K562 (cell line): ENCODE results near the gene CREB3L1. TPM values are rescaled to one million over a fixed set of nuclear protein-coding genes. Genes with fewer than 3 reads are reported as not detected.

Experiments
- ATAC-seq: fragments of 200-7000 bp; cut with Tn5 transposase; 3 replicates; pipeline ENCODE4 v1.9.1; 2020; ENCODE audit warnings: moderate library complexity
- BruUV-seq: library from RNA; stranded (reverse); fragments of 400-500 nt; replicated peaks from 2 replicates; lab custom pipeline; 2021; lab: Mats Ljungman, UMichigan
- CTCF ChIA-PET: fragments of 300-600 bp; formaldehyde crosslinking; extraction: SDS; loops from one replicate; lab custom pipeline; 2021; ENCODE audit warnings: low intra/inter-chr PET ratio; lab: Yijun Ruan, JAX
- POLR2A ChIA-PET: fragments of 300-600, 350-650 bp; sonication (Branson Sonifier 250); formaldehyde crosslinking; extraction: SDS; loops from one replicate; lab custom pipeline; 2021; ENCODE audit warnings: antibody characterized with exemption, inconsistent platforms; lab: Yijun Ruan, JAX
- DNase-seq, 4 experiments: peaks; one replicate each; pipeline versions ENCODE4 v3.0.0 to v3.0.0-alpha.2; 2011 to 2018; ENCODE audit warnings: low spot score in 3 of 4, mixed read lengths in 3 of 4; ENCODE audit errors: extremely low read depth in 1 of 4
- FAIRE-seq: peaks from 2 replicates; lab custom pipeline; 2011; peaks lifted over from hg19 to GRCh38; lab: Jason Lieb, UNC
- H2AFZ ChIP-seq: 2 replicates; pipeline ENCODE4 v1.6.0; 2011; ENCODE audit warnings: low read depth, low read length, control low read depth, inconsistent platforms
- H3K27ac ChIP-seq: fragments of 200-600 bp; 3 replicates; pipeline ENCODE4 v1.8.0; 2011; ENCODE audit warnings: low read depth, mild to moderate bottlenecking, control low read depth, inconsistent platforms, low read length, moderate library complexity, mixed read lengths; ENCODE audit errors: extremely low read depth
- H3K27me3 ChIP-seq, 2 experiments: fragments of 300-600 bp in 1 of 2; 2 replicates in 1 of 2; 3 replicates in 1 of 2; pipeline versions ENCODE4 v1.6.0 to v1.8.0; 2011; ENCODE audit warnings: inconsistent platforms in 2 of 2, low read length in 2 of 2, mild to moderate bottlenecking in 1 of 2, mixed read lengths in 1 of 2, moderate library complexity in 1 of 2; ENCODE audit not compliant: control insufficient read depth in 2 of 2, insufficient read depth in 2 of 2
- H3K36me3 ChIP-seq: fragments of 300-600 bp; 3 replicates; pipeline ENCODE4 v1.8.0; 2011; ENCODE audit warnings: mild to moderate bottlenecking, low read length, inconsistent platforms; ENCODE audit not compliant: control insufficient read depth, insufficient read depth
- H3K4me1 ChIP-seq, 2 experiments: fragments of 200-600 bp in 1 of 2; replicated peaks in 1 of 2; 2 replicates in 1 of 2; 3 replicates in 1 of 2; pipeline versions ENCODE4 v1.5.1 to v1.8.0; 2011; ENCODE audit warnings: inconsistent platforms in 2 of 2, low read length in 2 of 2, mild to moderate bottlenecking in 1 of 2, mixed read lengths in 1 of 2, moderate library complexity in 1 of 2; ENCODE audit not compliant: control insufficient read depth in 2 of 2, insufficient read depth in 2 of 2
- H3K4me2 ChIP-seq: 2 replicates; pipeline ENCODE4 v1.6.1; 2011; ENCODE audit warnings: low read length, control low read depth, inconsistent platforms, mixed read lengths; ENCODE audit not compliant: insufficient read depth
- H3K4me3 ChIP-seq: fragments of 200-600 bp; sonication (generic), shearing (Covaris generic); 2 replicates; pipeline ENCODE4 v1.5.1; 2016; ENCODE audit warnings: control low read depth, inconsistent platforms
- H3K79me2 ChIP-seq: fragments of 200-600 bp; 3 replicates; pipeline ENCODE4 v1.8.0; 2011; ENCODE audit warnings: low read length, inconsistent platforms; ENCODE audit not compliant: control insufficient read depth, insufficient read depth
- H3K9ac ChIP-seq, 2 experiments: 2 replicates each; pipeline versions ENCODE4 v1.6.0 to v1.6.1; 2011; ENCODE audit warnings: low read depth in 2 of 2, low read length in 2 of 2, control low read depth in 1 of 2, inconsistent platforms in 1 of 2, mild to moderate bottlenecking in 1 of 2, mixed read lengths in 1 of 2; ENCODE audit not compliant: insufficient read depth in 1 of 2
- H3K9me1 ChIP-seq: one replicate; pipeline ENCODE4 v1.6.0; 2011; ENCODE audit warnings: inconsistent platforms, mild to moderate bottlenecking, low read length, moderate library complexity; ENCODE audit not compliant: control insufficient read depth, insufficient read depth
- H3K9me3 ChIP-seq: replicated peaks from 2 replicates; pipeline ENCODE4 v1.5.1; 2011; ENCODE audit warnings: low read depth, low read length, inconsistent platforms; ENCODE audit not compliant: control insufficient read depth, insufficient read depth
- H4K20me1 ChIP-seq: replicated peaks from 2 replicates; pipeline ENCODE4 v1.6.1; 2011; ENCODE audit warnings: low read length, inconsistent platforms, mixed read lengths; ENCODE audit not compliant: control insufficient read depth, insufficient read depth
- BDP1 ChIP-seq: IDR thresholded peaks from 3 replicates; pipeline ENCODE4 v1.6.1; 2011; ENCODE audit not compliant: insufficient read length, insufficient read depth
- DACH1 ChIP-seq: fragments of 450-650 bp; IDR thresholded peaks from 2 replicates; pipeline ENCODE4 v1.6.1; 2018; ENCODE audit not compliant: partially characterized antibody
- HMGN3 ChIP-seq: IDR thresholded peaks from 2 replicates; pipeline ENCODE4 v1.6.1; 2011; ENCODE audit warnings: borderline replicate concordance, low read depth, mild to moderate bottlenecking, mixed read lengths, low read length; ENCODE audit not compliant: insufficient read length; ENCODE audit errors: extremely low read depth
- SMC3 ChIP-seq: conservative IDR thresholded peaks from 2 replicates; pipeline ENCODE4 v1.6.1; 2011; ENCODE audit warnings: low read depth, low read length, improper control_type of control experiment; ENCODE audit not compliant: insufficient read depth
- WGBS: fragments of 100-300 bp; shearing (Covaris generic); methylation state at CpG from one replicate; pipeline ENCODE4 v1.1.6; 2016; ENCODE audit warnings: low coverage, mixed read lengths; ENCODE audit not compliant: insufficient coverage; ENCODE audit errors: missing lambda C conversion rate; 5-methylcytosine and 5-hydroxymethylcytosine counted together
- in situ Hi-C: fragments of 300-500 bp; cut with MboI; formaldehyde crosslinking; loops from 4 replicates; pipeline ENCODE4 v1.15.0; 2018; ENCODE audit warnings: inconsistent platforms, mixed read lengths
- intact Hi-C: fragments of 100-400 bp; cut with micrococcal nuclease; formaldehyde crosslinking; loops from 2 replicates; pipeline ENCODE4 v1.14.2; 2022
- polyA plus RNA-seq, 8 experiments: library from polyadenylated mRNA; depleted of rRNA in 4 of 8; stranded (reverse) in 5 of 8; unstranded in 3 of 8; fragments of >200 nt; fragmentation: Nextera tagmentation in 2 of 8; fragmentation: Illumina TruSeq in 1 of 8; extraction: Ambion mirVana in 2 of 8; extraction: Trizol in 1 of 8; gene quantifications; 2 replicates each; pipeline versions ENCODE4 v1.2.1 to v1.2.3, GENCODE V29; 2011 to 2014; ENCODE audit warnings: inconsistent platforms in 1 of 8, missing spikeins in 1 of 8
- total RNA-seq, 7 experiments: library from RNA; depleted of rRNA in 6 of 7; stranded (reverse); fragments of >200 nt in 6 of 7; fragmentation: Illumina TruSeq in 2 of 7; extraction: Trizol in 2 of 7; gene quantifications; 2 replicates each; pipeline versions ENCODE4 v1.2.1 to v1.2.3, GENCODE V29; 2011 to 2021; ENCODE audit warnings: low replicate concordance in 1 of 7
- TF ChIP-seq, protein P1 (sequence below): fragments of 450-650 bp; IDR thresholded peaks from 2 replicates; pipeline ENCODE4 v1.6.1; 2016
- TF ChIP-seq, protein P2 (sequence below): sonication (generic); formaldehyde crosslinking; IDR thresholded peaks from 2 replicates; pipeline ENCODE4 v1.8.0; 2022; ENCODE audit warnings: mild to moderate bottlenecking, missing genetic modification reagents

Gene CREB3L1
- total and polyA plus RNA-seq, 9 of the 15 experiments (the other 6 are each of a cell fraction or from before 2014, with no cell fraction given), result 1.2 to 27.6 (median 3.7) TPM

GRCh38 chr11:46247090-46247489 is 30.4 kb upstream of the CREB3L1 start:
- TF ChIP-seq BDP1 (no peak), HMGN3 (no peak), SMC3 (no peak), DACH1 (no peak)
- TF ChIP-seq, protein P1, sequence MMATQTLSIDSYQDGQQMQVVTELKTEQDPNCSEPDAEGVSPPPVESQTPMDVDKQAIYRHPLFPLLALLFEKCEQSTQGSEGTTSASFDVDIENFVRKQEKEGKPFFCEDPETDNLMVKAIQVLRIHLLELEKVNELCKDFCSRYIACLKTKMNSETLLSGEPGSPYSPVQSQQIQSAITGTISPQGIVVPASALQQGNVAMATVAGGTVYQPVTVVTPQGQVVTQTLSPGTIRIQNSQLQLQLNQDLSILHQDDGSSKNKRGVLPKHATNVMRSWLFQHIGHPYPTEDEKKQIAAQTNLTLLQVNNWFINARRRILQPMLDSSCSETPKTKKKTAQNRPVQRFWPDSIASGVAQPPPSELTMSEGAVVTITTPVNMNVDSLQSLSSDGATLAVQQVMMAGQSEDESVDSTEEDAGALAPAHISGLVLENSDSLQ, result no peak
- TF ChIP-seq, protein P2, sequence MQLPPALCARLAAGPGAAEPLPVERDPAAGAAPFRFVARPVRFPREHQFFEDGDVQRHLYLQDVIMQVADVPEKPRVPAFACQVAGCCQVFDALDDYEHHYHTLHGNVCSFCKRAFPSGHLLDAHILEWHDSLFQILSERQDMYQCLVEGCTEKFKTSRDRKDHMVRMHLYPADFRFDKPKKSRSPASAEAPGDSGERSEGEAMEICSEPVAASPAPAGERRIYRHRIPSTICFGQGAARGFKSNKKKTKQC (CRISPR knock-in tag), result no peak
- no peaks in the 10 kb centered on the region for H3K9me3 ChIP-seq
- DNase-seq, result no peak
- WGBS, result 53% methylated on average over 9 of the region's 9 CpGs
- peak overlapping the region in 1 of 2 experiments; percentile 29; a peak in 1 of 4 replicates for H3K9ac ChIP-seq
- ATAC-seq, result no peak
- H2AFZ ChIP-seq, result peak overlapping the region; percentile 42; the same call in 1 of the 2 replicates
- H3K36me3 ChIP-seq, result no peaks in the 10 kb centered on the region; the same call in 2 of the 3 replicates
- peaks cover 45 to 60% of the 10 kb centered on the region in 2 experiments for H3K4me1 ChIP-seq
- in situ Hi-C loops, result loop anchor here (10.0 kb wide), 1 partner anchor 68 kb away; no protein-coding TSS in a partner anchor
- H4K20me1 ChIP-seq, result no peaks in the 10 kb centered on the region
- BruUV-seq, result no TSS peak
- peaks cover 11% of the 10 kb centered on the region; the same call in 2 of the 3 replicates for H3K79me2 ChIP-seq
- intact Hi-C loops, result loop anchor here (1.0 to 5.0 kb wide), 5 partner anchors 61 to 290 kb away; partner anchors contain the start of gene MDK
- H3K4me3 ChIP-seq, result no peak overlapping the region
- no peak overlapping the region for H3K27ac ChIP-seq
- no peaks in the 10 kb centered on the region for H3K9me1 ChIP-seq
- CTCF ChIA-PET, result interaction anchor here (1.3 to 2.0 kb wide), 3 partner anchors 62 to 120 kb away, joined by 3 to 20 read pairs (median 9); no protein-coding TSS in a partner anchor
- no peaks in the 10 kb centered on the region for H3K27me3 ChIP-seq
- H3K4me2 ChIP-seq, result no peak overlapping the region
- FAIRE-seq, result no peak
- POLR2A ChIA-PET, result no interaction called here
